GM19468 (cell line): ENCODE results near the gene OLA1.

Source experiments
- ATAC-seq: cut with Tn5 transposase; IDR thresholded peaks from one replicate; pipeline ENCODE4 v1.9.1; 2021; ENCODE audit warnings: mild to moderate bottlenecking, moderate library complexity, moderate number of reproducible peaks; ENCODE audit not compliant: unreplicated experiment; ENCODE audit errors: extremely low read depth

OLA1 gene

DNA sequence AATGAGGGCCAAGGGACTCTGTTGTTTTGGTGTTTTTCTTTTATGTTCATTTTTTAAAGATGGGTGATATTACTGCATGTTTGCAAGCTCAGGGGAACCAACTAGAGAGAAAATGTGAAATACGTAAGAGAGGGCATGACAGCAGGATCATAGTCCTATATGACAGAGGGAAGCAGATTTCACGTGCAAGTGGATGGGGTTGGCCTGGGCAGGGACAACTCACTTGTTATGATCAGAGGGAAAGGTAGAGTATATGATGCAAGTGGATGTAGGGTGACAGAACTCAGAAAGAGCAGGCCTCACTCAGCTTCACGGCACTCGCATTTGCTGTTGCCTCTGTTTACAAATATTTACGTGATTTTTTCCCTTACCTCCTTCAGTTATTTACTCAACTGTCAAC lies 67.0 kb downstream of the OLA1 start:
- ATAC-seq = no peak

DNA sequence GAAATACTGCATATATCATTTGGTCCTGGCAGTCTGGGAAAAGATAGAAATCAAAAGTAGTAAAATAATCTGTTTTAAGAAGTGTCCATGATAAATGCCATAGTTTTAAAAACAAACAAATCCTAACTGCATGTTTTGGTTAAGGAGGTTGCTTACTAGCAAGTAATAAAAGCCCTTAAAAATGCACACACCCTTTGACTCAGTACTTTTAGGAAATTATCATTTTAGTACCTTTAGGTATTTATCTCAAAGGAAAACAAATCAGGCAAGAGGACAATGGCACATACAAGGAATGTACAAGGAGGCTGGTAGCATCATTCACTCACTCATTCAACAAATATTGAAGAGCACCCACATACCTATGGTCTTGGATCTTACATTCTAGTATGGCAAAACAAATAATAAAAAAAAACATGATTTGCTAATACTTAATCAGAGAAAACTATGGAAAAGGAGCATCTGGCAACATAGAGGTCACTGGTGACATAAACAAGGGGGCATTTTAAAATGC lies 67.6 kb downstream of the OLA1 start:
- ATAC-seq = no peak

DNA sequence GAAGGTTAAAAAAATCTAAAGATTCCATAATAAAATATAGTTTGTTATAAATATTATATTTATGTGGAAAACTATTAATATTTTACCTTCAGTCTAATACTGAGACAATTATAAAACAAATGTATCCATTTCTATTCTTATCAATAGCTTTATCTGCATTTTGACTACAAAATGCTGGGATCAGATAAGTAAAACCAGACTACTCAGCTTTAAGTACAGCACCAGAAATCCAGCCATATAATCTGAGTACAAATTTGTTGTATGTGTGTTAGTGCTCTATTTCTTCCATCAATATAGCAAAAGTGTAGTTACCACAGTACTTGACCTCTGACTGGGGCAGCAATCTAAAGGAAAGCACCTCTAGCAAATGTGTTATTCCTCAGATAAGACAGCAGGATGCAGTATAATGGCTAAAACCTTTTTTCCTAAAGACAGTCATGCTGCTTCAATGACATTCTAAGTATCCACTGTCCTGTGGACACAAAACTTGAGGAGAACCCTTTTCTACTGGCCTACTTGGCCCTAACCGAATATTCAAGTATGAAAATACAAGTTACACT lies 68.1 kb downstream of the OLA1 start:
- no peak for ATAC-seq

DNA sequence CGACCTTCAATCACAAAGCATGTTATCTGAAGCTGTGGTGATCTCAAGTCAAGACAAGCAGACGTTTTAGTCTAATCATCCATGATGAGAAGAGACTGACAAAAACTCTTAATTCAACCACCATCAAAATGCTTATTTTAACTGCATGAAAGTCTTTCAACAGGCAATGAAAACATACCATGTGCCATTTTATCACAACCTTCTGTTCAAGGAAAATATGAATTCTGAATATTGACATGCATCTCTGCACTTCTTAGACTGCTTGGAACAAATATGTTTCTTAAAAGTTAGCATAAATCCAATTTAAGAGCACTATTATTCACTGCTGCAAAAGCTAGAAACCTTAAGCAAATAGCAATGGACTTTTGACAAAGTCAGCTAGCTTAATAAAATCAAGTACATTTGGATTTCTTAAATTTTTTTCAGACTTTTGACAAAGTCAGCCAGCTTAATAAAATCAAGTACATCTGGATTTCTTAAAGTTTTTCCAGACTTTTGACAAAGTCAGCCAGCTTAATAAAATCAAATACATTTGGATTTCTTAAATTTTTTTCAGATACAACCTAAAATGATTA lies 70.9 kb downstream of the OLA1 start:
- ATAC-seq = no peak

DNA sequence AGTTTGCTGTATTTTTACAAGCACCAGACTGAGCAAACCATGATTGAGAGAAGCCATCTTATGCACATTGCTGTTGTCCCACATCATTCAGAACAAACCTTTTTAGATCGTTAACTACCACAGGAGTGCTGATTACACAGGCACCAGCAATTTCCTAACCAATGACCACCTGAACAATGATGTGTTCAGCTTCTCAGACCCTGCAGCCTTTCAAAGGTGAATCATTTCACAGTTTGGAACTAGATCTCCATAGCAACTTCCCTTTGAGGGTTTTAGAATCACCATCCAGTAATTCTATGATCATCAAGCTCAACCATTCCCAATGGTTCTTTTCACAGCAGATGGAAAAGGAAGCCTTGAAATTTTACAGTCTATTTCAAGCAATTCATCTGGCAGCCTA lies 71.4 kb downstream of the OLA1 start:
- ATAC-seq = no peak

DNA sequence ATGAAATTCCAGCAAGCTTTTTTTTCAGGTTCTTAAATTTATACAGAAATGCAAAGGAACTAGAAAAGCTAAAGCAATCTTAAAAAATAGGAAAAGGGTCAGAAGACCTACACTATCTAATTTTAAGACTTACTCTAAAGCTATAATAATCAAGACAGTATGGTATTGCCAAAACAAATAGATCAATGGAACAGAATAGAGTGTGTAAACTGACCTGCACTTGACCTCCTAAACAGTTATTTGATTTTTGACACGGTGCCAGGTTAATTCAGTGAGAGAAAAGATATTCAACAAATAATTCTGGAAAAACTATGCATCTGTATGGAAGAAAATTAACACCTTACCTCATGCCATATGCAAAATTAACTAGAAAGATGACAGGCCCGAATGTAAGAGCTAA lies 73.6 kb downstream of the OLA1 start:
- no peak for ATAC-seq

DNA sequence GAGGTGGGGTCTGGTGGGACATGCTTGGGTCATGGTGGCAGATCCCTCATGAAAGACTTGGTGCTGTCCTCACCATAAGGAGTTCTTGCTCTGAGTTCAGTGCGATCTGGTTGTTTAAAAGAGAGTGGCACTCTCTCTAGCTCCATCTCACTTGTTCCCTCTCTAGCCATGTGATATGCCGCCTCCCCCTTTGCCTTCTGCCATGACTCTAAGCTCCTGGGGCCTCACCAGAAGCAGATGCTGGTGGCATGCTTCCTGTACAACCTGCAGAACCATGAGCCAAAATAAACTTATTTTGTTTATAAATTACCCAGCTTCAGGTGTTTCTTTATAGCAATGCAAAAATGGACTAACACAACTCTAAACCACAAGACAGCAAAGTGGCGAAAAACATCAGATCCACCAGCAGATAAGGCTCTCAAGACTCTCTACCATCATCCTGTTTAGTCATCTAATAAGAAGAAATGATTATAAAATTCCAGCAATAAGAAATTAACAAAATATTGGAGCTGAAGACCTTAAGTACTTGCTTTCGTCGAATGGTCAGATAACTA lies 75.5 kb downstream of the OLA1 start:
- no peak for ATAC-seq

DNA sequence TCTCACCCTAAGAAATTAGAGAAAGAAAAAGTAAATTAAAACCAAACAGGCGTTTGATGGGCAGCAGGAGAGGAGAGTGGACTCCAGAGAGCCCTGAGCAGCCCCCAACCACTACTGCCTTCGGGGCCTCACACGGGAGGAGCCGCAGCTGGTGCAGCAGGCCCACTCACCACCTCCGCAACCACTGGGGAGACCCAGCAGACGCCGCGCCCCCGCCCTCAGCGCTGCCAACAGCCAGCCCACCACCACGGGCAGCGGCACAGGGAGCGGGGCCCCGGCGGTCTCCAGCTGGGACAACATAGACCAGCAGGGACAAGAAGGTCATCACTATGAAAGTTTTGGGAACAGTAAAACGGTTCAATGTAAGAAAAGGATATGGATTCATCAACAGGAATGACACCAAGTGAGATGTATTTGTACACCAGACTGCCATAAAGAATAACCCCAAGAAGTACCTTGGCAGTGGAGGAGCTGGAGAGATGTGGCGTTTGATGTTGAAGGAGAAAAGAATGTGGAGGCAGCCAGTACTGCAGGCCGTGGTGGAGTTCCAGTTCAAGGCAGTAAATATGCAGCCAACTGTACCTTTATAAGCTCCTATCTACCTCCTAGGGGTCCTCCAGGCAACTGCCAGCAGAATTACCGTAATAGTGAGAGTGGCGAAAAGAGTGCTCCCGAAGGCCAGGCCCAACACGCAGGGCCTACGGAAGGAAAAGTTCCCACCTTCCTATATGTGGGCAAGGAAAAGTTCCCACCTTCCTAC lies 76.5 kb downstream of the OLA1 start:
- no peak for ATAC-seq

DNA sequence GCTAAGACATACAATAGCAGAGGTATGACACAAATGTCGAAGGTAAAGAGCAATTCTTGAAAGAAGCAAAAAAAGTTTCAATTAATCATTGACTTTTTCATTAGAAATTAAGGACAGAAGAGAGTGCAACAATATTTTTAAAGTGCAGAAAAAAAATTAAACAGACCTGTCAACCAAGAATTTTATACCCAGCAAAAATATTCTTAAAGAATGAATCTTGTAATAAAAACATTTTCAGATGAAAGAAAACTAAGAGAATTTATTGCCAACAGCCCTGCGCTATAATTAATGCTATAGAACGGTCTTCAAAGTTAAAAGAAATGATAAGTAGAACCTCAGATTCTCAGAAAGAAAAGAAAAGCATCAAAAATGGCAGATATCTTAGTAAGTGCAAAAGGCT lies 79.0 kb downstream of the OLA1 start:
- ATAC-seq = no peak

DNA sequence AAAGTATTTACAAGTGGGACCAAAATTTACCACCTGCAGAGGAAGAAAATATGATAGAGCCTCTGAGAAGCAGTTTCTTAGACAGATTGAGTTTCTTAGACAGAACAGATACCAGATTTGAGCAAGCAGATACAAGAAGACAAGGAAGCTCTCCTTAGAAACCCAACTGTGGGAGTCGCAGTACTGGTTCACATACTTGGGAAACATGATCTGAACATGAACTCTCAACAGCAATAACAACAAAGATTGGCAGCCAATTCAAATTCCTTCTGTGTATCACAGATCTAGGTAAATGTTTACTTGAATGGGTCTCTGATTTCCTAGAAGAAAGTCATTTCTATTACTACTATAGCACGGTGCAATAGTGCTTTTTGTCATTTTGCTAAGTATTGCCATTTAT lies 82.1 kb downstream of the OLA1 start:
- ATAC-seq = no peak

DNA sequence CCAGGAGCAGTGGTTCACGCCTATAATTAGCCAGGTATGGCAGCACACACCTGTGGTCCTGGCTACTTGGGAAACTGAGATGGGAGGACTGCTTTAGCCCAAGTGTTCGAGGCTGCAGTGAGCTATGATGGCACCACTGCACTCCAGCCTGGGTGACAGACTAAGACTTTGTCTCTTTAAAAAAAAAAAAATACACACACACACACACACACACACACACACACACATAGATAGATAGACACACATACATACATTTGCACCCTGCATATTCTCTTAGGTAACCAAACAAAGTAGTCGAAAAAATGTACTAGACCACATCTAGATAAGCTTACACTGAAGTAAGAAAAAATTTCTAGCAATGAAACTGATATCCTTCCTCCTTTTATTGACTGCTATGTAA lies 86.8 kb downstream of the OLA1 start:
- no peak for ATAC-seq

DNA sequence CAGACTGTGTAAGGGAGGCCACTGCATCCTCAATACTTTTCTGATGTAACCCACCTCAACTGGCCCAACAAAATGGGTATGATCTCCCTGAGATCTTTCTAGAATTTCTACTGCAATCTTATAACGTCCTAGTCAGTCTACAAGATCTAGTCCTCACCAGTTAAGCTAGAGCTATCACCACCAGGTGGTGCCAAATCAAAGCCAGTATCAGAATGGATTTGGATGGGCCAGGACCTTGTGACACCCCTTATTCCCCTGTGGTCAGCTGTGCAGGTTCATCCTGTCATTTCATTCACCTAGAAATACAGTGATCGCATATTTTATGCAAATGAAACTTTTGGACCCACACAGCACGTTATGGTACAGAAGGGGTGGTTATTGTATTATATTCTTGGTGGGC lies 90.3 kb downstream of the OLA1 start:
- ATAC-seq = peak; percentile 39

DNA sequence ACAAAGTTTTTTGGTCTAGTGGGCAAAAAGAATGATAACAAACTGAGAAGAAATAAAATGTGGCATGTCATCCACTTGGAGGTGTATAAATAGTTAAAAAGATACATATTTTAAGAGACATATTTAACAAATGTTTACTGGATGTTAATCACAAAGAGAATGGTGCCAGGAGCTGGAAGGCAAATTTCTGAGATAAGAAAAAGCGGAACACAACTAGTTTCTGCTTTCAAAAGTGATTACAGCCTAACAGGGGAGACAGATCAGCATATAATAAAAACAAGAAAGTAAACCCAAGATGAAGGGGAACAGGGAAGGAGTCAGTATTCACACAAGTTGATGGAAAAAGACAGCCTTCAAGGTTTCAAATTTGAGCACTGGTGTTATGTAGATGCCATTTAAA lies 91.3 kb downstream of the OLA1 start:
- ATAC-seq = no peak

DNA sequence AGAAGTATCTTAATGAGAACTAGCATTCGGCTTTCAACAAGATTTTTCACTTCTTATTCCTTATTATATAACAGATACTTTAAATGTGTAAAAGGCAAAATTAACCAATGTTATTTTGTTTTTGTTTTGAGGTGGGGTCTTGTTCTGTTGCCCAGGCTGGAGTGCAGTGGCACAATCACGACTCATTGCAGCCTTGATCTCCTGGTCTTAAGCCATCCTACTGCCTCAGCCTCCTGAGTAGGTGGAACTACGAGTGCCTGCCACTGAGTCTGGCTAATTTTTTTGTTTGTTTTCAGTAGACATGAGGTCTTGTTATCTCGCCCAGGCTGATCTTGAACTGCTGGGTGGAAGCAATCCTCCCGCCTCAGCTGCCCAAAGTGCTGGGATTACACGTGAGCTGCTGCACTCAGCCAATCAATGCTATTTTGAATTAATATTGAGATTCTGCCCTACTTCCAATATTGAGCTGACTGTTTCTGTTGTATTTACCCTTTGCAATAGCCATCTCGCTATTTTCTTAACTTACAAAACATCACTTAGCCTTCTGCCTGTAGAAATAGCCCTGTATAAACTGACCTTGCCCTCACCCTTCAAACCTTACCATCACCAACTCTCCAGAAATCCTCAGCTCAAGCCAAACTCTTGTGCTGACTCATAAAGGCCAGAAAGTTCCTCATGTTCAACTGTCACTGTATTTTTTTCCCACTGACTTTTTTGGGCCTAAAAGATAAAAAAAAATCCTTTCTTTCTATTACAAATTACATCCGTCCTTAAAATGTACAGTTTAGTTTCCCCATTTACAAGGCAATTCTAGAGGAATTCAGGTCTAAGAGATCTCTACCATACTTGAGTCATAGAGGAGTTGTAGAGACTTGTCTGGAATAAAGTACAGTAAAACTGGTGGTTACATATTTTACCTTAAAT lies 94.3 kb downstream of the OLA1 start:
- ATAC-seq = no peak

DNA sequence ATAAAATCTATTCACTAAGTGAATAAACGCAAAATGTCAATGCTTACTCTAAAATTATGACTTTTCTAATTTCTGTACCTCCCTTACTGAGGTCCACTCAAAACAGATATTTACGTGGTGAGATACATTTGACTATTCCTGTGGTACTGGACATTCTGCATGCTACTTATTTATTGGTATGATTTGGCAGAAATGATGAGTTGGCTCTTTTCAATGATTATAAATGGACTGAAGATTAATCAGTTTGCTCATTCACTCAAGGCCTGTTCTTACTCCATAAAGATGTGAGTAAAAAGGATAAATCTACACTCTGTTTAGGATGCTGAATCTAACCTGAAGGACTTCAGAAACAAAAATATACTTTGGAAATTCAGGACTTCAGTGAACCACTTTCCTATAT lies 98.8 kb downstream of the OLA1 start:
- ATAC-seq = no peak

DNA sequence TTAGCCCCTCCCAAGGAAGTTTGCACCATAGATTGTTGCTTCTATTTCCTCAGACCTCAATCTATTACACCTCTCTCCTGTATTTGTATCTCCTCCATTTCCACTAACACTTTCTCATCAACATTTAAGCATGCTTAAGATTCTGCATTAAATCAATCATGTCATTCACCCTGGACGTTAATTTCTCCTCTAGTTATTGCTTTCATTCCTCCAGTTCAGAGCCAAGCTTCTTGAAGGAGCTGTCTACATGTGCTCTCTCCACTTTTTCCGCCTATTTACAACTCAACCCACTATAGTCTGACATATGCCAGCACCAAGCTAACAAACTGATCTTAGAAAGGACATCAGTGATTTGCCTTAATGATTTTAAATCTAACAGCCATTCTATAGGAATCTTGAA lies 99.5 kb downstream of the OLA1 start:
- ATAC-seq = no peak

DNA sequence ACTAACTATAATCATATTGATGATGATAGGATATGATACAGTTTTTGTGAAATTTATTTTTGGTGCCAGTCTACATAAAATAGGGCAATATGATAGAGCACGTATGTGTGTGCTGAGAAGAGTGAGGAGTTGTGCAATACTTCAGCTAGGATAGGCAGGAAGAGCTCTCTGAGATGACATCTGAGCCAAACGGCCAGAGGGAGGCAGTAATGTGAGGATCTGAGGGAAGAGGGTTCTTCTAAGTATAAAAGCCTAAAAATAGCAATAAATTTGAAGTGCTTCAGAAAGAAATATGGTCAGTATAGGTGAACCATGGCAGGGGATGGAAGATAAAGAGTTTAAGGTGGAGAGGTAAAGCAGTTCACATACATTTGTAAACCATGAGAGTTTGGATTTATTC lies 102.5 kb downstream of the OLA1 start:
- no peak for ATAC-seq

DNA sequence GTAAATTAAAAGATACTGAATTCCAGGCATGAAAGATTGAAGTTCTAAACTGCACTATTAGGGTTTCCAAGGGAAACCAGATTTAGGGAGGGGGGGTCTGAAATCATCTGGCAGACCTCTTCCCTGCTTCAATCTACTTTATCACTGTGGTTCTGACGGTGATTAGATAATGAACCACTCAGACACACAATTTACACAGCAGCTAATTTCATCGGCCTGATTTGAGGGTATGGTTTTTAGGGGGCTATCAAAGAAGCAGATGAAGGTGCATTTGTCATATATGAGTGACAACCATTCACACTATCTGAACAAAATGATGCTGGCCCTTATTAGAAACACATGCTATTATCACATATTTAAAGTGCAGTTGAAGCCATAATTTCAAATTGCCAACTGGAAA lies 106.0 kb downstream of the OLA1 start:
- no peak for ATAC-seq

DNA sequence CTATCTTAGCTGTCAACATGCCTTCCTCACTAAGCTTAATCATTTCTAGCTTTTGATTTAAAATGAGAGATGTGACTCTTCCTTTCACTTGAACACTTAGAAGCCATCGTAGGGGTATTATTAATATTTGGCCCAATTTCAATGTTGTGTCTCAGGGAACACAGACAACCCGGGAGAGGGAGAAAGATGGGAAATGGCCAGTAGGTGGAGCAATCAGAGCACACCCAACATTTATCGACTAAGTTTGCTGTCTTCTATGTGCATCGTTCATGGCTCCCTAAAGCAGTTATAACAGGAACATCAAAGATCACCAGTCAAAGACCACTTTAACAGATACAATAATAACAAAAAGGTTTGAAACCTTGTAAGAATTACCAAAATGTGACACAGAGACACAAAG lies 110.2 kb downstream of the OLA1 start:
- ATAC-seq = no peak

DNA sequence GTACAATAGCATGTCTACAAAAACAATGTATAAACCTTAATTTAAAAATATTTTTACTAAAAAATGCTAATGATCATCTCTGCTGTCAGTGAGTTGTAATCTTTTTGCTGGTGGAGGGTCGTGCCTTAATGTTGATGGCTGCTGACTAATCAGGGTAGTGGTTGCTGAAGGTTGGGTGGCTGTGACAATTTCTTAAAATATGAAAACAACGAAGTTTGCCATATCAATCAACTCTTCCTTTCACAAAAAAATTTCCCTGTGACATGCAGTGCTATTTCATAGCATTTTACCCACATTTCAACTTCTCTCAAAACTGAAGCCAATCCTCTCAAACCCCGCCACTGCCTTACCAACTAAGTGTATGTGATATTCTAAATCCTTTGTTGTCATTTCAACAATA lies 112.4 kb downstream of the OLA1 start:
- no peak for ATAC-seq
